Stimulated activated naive CD8-positive, alpha-beta T cell treated with anti-CD3 and anti-CD28 coated beads, Interleukin-15, Interleukin-2, amounts not matched to agents 100 ng/mL and 50 ng/mL, for 24 hours (primary cell): ENCODE data around the gene TMEM178B.

Source experiments
- H3K27ac Mint-ChIP-seq: one replicate; pipeline ENCODE4 v1.8.0; 2021; ENCODE audit warnings: mild to moderate bottlenecking, mixed read lengths
- H3K27me3 Mint-ChIP-seq: one replicate; pipeline ENCODE4 v1.8.0; 2021; ENCODE audit warnings: mixed read lengths
- H3K36me3 Mint-ChIP-seq: one replicate; pipeline ENCODE4 v1.8.0; 2021; ENCODE audit warnings: low read depth, mixed read lengths
- H3K4me1 Mint-ChIP-seq: one replicate; pipeline ENCODE4 v1.8.0; 2021; ENCODE audit warnings: low read depth, mixed read lengths
- H3K4me3 Mint-ChIP-seq: one replicate; pipeline ENCODE4 v1.8.0; 2021; ENCODE audit warnings: mild to moderate bottlenecking, mixed read lengths
- H3K9me3 Mint-ChIP-seq: one replicate; pipeline ENCODE4 v1.8.0; 2021; ENCODE audit warnings: mixed read lengths

Gene TMEM178B

GRCh38 chr7:141287936-141288335 is 214.1 kb downstream of the TMEM178B start:
- H3K4me1 Mint-ChIP-seq: peaks cover 3% of the 10 kb centered on the region
- no peak overlapping the region for H3K4me3 Mint-ChIP-seq
- H3K9me3 Mint-ChIP-seq: no peaks in the 10 kb centered on the region
- peaks cover 17% of the 10 kb centered on the region for H3K27me3 Mint-ChIP-seq
- no peaks in the 10 kb centered on the region for H3K36me3 Mint-ChIP-seq
- H3K27ac Mint-ChIP-seq: no peak overlapping the region

GRCh38 chr7:141288626-141289025 is 214.8 kb downstream of the TMEM178B start:
- Mint-ChIP-seq H3K4me3 (no peak overlapping the region), H3K36me3 (no peaks in the 10 kb centered on the region), H3K27ac (no peak overlapping the region), H3K27me3 (peaks cover 17% of the 10 kb centered on the region), H3K9me3 (no peaks in the 10 kb centered on the region), H3K4me1 (peaks cover 3% of the 10 kb centered on the region)

- peaks cover 12% of the 10 kb centered on the region for H3K27me3 Mint-ChIP-seq
- no peak overlapping the region for H3K27ac Mint-ChIP-seq
- no peaks in the 10 kb centered on the region for H3K9me3 Mint-ChIP-seq
- H3K4me3 Mint-ChIP-seq: no peak overlapping the region
- H3K4me1 Mint-ChIP-seq: no peaks in the 10 kb centered on the region
- H3K36me3 Mint-ChIP-seq: no peaks in the 10 kb centered on the region
Observed at GRCh38 chr7:141290365-141290764, 216.5 kb downstream of the TMEM178B start.

- Mint-ChIP-seq H3K27ac (no peak overlapping the region), H3K27me3 (peaks cover 12% of the 10 kb centered on the region), H3K36me3 (no peaks in the 10 kb centered on the region), H3K4me3 (no peak overlapping the region), H3K9me3 (no peaks in the 10 kb centered on the region), H3K4me1 (no peaks in the 10 kb centered on the region)
Observed at GRCh38 chr7:141290973-141291372, 217.1 kb downstream of the TMEM178B start.

GRCh38 chr7:141291541-141291940 is 217.7 kb downstream of the TMEM178B start:
- H3K27me3 Mint-ChIP-seq: peaks cover 12% of the 10 kb centered on the region
- no peak overlapping the region for H3K27ac Mint-ChIP-seq
- H3K9me3 Mint-ChIP-seq: no peaks in the 10 kb centered on the region
- H3K4me1 Mint-ChIP-seq: no peaks in the 10 kb centered on the region
- H3K36me3 Mint-ChIP-seq: no peaks in the 10 kb centered on the region
- H3K4me3 Mint-ChIP-seq: no peak overlapping the region

GRCh38 chr7:141294143-141294829 is 220.4 kb downstream of the TMEM178B start:
- Mint-ChIP-seq H3K27ac (no peak overlapping the region), H3K27me3 (peaks cover 7% of the 10 kb centered on the region), H3K4me3 (no peak overlapping the region), H3K9me3 (no peaks in the 10 kb centered on the region), H3K36me3 (no peaks in the 10 kb centered on the region), H3K4me1 (no peaks in the 10 kb centered on the region)

GRCh38 chr7:141295367-141295895 is 221.6 kb downstream of the TMEM178B start:
- Mint-ChIP-seq H3K27me3 (peaks cover 6% of the 10 kb centered on the region), H3K4me3 (no peak overlapping the region), H3K36me3 (no peaks in the 10 kb centered on the region), H3K4me1 (no peaks in the 10 kb centered on the region), H3K27ac (no peak overlapping the region), H3K9me3 (no peaks in the 10 kb centered on the region)

GRCh38 chr7:141300816-141301215 is 227.0 kb downstream of the TMEM178B start:
- Mint-ChIP-seq H3K4me3 (no peak overlapping the region), H3K4me1 (no peaks in the 10 kb centered on the region)

GRCh38 chr7:141301544-141301943 is 227.7 kb downstream of the TMEM178B start:
- H3K4me3 Mint-ChIP-seq: no peak overlapping the region
- H3K9me3 Mint-ChIP-seq: no peaks in the 10 kb centered on the region
- no peak overlapping the region for H3K27ac Mint-ChIP-seq
- no peaks in the 10 kb centered on the region for H3K36me3 Mint-ChIP-seq
- H3K27me3 Mint-ChIP-seq: peaks cover 16% of the 10 kb centered on the region
- no peaks in the 10 kb centered on the region for H3K4me1 Mint-ChIP-seq

More at GRCh38 chr7:141300816-141301215, 227.0 kb downstream of the TMEM178B start:
- H3K27ac Mint-ChIP-seq: no peak overlapping the region
- H3K9me3 Mint-ChIP-seq: no peaks in the 10 kb centered on the region
- no peaks in the 10 kb centered on the region for H3K36me3 Mint-ChIP-seq
- H3K27me3 Mint-ChIP-seq: peaks cover 16% of the 10 kb centered on the region

- Mint-ChIP-seq H3K4me3 (no peak overlapping the region), H3K36me3 (no peaks in the 10 kb centered on the region), H3K27ac (no peak overlapping the region), H3K9me3 (no peaks in the 10 kb centered on the region), H3K4me1 (no peaks in the 10 kb centered on the region), H3K27me3 (peaks cover 17% of the 10 kb centered on the region)
Observed at GRCh38 chr7:141302617-141303016, 228.8 kb downstream of the TMEM178B start.

GRCh38 chr7:141304291-141304690 is 230.4 kb downstream of the TMEM178B start:
- Mint-ChIP-seq H3K4me3 (no peak overlapping the region), H3K27ac (no peak overlapping the region), H3K4me1 (no peaks in the 10 kb centered on the region)

GRCh38 chr7:141306081-141306480 is 232.2 kb downstream of the TMEM178B start:
- H3K27ac Mint-ChIP-seq: no peak overlapping the region
- no peaks in the 10 kb centered on the region for H3K4me1 Mint-ChIP-seq
- H3K27me3 Mint-ChIP-seq: peaks cover 18% of the 10 kb centered on the region
- no peaks in the 10 kb centered on the region for H3K9me3 Mint-ChIP-seq
- no peaks in the 10 kb centered on the region for H3K36me3 Mint-ChIP-seq
- no peak overlapping the region for H3K4me3 Mint-ChIP-seq

More at GRCh38 chr7:141304291-141304690, 230.4 kb downstream of the TMEM178B start:
- Mint-ChIP-seq H3K9me3 (no peaks in the 10 kb centered on the region), H3K36me3 (no peaks in the 10 kb centered on the region), H3K27me3 (peaks cover 20% of the 10 kb centered on the region)

- Mint-ChIP-seq H3K27ac (no peak overlapping the region), H3K27me3 (peaks cover 15% of the 10 kb centered on the region), H3K36me3 (no peaks in the 10 kb centered on the region), H3K4me1 (no peaks in the 10 kb centered on the region), H3K4me3 (no peak overlapping the region), H3K9me3 (no peaks in the 10 kb centered on the region)
Observed at GRCh38 chr7:141312395-141312794, 238.5 kb downstream of the TMEM178B start.

- Mint-ChIP-seq H3K27ac (no peak overlapping the region), H3K4me3 (no peak overlapping the region), H3K9me3 (no peaks in the 10 kb centered on the region), H3K36me3 (no peaks in the 10 kb centered on the region), H3K27me3 (peaks cover 11% of the 10 kb centered on the region), H3K4me1 (no peaks in the 10 kb centered on the region)
Observed at GRCh38 chr7:141312828-141313521, 239.1 kb downstream of the TMEM178B start.

GRCh38 chr7:141313896-141314295 is 240.0 kb downstream of the TMEM178B start:
- H3K27ac Mint-ChIP-seq: no peak overlapping the region
- H3K27me3 Mint-ChIP-seq: peaks cover 17% of the 10 kb centered on the region
- no peak overlapping the region for H3K4me3 Mint-ChIP-seq
- no peaks in the 10 kb centered on the region for H3K4me1 Mint-ChIP-seq
- H3K36me3 Mint-ChIP-seq: no peaks in the 10 kb centered on the region
- H3K9me3 Mint-ChIP-seq: no peaks in the 10 kb centered on the region
